ENCODE measurements around the gene C1orf87.

The C1orf87 gene, protein sequence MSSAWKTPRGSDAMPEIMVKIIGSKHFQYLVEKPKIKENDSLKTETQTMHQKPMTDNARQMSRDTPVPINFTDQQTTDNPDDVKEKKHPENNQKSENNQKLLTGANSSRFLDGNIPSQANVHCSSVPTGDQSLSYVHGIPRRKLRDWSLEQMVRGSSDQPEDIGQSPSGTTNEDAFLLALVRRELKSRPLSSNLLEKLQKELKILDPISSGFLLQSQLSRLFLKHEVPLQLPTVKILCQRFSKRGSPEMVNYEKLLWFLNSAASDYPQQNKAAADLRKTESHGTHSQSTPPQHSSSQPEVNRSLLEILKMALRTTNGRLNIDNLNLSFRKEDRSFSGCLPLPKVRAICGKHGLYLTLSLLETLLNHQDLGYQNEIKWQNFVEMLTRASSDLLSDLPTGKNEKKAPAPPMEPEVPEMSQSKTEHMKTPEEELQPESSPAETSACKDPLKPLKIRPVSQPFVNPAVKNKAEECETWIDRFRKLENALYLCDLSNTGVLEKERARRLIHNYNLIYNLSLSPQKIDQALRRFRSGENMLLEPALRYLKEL

DNA sequence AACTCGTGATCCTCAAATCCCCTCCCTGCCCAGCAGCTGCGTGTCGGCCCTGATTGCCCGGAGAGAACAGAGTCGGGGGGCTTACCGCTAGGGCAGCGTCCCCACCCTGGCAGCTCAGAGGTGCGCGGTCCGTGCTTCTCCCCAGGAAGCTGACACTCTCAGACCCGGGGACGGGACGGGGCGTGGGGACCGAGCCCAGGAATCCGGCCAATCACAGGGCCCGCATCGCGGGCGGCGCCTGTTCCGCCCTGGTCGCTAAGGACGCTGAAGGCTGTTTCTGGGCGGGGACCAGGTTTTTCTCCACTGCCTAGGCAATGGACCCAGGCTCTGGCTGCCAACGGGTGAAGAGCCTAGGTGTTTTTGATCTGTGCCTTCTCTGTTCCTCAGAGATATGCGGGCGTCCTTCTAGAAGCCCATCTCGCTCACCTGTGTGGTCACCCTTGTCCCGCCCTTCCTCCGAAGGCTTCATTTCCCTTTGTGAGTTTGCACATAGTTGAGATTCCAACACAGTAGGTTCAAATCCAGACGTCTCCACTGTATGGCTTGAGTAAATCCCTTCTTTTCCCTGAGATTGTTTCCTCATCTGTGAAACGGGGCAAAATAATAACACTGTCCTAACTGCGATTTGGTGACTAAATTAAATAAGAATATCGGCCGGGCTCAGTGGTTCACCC, at the start of gene C1orf87:
Gene C1orf87, minus strand, starts transcription at position 166 of the 674 bp plus-strand sequence. CDS start 1,127 bp downstream, outside the sequence.
- no peak for DNase-seq (ENCODE audit: low read depth in 3 of 3, low spot score in 1 of 3)

DNA sequence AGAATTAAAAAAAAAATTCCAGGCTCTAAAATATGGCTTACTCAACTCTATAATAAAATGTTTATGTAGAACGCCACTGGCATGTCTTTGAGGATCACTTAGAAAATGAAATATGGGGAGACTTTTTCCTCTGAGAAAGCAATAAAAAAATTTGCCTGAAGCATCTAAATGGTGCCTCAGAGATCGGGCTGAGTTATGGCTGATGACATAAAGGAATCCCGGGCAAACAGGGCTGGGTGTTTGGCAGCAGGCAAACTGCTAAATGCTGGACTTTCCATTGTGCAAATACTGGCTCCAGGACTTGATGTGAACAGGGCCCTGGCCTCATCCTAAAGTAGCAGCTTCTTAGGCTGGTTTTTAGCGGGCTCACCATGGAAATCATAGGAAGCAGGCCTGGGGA, 44.5 kb upstream of the C1orf87 start:
- no peak for DNase-seq (ENCODE audit: low read depth in 3 of 3, low spot score in 1 of 3)

DNA sequence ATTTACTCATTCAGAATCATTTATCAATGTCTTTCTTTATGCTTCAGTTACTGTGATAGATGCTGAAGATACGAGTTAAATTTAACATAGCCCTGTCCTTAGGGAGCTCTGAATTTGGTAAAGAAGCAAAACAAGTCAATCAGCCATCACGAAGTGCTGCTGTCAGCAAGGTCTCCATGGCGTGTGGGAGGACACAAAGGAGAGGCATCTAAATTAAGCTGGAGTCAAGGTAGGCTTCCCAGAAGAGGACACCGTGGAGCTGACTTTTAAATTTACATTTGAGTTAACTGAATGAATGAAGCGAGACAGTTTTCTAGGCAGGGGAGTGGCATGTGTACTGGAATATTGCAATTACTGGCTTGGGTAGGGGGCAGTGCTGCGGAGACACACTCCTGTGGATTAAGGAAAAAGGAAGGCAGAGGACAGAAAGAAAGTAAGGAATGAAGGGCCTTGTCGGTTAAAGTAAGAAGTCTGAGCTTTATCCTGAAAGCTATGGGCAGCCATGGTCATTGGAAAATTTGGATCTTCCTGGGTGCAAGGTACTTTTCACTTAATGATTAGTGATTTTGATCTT, 41.3 kb upstream of the C1orf87 start:
- no peak for DNase-seq (ENCODE audit: low read depth in 3 of 3, low spot score in 1 of 3)

DNA sequence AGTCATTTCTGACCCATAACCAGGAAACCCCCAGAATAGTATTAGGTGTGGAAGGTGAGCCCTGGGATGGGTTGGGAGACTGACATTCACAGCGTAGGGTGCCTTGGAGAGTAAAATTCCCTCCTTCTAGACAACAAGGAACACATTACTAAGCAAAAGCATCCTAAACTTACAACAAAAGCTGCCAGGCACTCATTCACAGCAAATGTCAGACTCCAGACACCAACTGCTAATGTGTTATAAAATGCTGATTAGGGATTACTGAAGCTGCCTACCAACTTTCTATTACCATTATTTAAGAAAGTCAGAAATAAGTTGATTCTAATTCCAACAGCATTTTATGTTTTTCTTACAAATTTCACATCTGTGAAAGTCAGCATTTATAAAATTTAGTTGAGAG, 40.0 kb upstream of the C1orf87 start:
- DNase-seq (ENCODE audit: low read depth in 3 of 3, low spot score in 1 of 3): no peak

DNA sequence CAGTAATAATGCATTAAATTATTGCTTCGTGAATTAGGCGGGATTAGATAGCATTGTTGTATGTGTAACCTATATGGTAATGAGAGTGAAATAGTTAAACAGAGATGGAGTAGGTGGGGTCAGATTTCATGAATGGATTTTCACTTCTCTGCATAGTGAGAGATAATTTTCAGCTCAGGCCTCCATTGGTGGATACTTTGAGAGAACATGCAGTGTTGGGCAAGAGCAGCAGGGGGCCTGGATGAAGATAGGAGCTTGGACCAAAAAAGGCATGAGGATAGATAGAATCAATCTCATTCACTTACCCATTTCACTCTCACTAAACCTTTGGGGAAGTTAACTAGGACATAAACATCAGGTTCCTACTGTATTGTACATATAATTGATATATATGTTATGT, 39.5 kb upstream of the C1orf87 start:
- no peak for DNase-seq (ENCODE audit: low read depth in 3 of 3, low spot score in 1 of 3)

DNA sequence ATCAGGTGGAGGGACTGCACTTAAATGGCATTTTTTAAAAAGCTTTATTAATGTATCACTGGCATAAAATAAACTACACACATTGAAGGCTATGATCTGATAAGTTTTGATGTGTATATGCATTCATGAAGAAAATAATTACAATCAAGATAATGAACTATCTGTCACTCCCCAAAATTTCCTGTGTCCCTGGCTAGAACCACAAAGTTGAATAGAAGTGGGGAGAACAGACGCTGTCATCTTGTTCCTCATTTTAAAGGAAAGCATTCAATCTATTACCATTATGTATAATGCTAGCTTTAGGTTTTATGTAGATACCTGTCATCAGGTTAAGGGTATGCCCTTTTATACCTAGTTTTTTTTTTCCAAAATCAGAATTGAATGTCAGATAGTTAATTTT, 38.1 kb upstream of the C1orf87 start:
- no peak for DNase-seq (ENCODE audit: low read depth in 3 of 3, low spot score in 1 of 3)

DNA sequence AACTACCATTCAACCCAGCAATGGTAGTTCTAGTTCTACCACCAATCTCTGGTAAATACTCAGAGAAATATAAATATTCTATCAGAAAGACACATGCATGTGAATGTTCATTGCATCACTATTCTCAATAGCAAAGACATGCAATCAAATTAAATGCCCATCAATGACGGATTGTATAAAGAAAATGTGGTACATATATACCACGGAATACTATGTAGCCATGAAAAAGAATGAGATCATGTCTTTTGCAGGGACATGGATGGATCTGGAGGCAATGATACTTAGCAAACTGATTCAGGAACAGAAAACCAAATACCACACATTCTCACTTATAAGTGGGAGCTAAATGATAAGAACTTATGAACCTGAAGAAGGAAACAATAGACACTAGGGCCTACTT, 37.5 kb upstream of the C1orf87 start:
- no peak for DNase-seq (ENCODE audit: low read depth in 3 of 3, low spot score in 1 of 3)

DNA sequence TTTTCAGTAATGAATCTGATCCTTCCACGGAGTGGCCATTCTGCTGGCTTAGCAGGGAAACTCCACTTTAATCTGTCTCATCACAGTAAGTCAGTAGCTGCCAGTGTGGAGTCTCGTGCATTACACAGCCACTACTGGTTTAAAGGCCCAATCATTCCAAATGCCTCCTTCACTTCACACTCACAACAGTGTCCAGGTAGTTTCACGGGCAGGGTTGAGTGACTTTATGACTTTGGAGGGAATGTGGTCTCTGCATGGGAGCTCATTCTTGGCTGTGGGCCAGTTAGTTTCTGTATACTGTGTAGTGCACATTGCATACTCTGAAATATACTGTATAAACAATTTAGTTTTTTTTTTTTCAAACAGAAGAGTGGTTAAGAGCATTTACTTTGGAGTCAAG, 34.6 kb upstream of the C1orf87 start:
- no peak for DNase-seq (ENCODE audit: low read depth in 3 of 3, low spot score in 1 of 3)

DNA sequence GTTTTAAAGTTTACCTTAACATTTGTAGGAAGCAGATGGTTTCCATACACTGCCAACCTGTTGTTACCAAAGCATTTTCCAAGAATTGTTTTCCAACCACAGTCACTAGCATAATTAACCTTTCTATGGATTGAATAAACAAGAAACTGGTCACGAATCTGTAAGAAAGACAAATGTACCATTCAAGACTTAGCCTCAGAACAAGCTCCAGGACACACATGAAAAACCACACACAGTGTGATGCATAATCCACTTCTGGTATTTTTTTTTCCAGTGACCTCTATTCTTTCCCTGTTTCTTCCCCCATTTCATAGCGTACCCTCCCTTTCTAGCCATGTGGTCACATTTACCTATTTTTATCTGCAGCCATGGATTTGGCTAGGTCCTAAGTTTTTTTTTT, 29.6 kb upstream of the C1orf87 start:
- no peak for DNase-seq (ENCODE audit: low read depth in 3 of 3, low spot score in 1 of 3)

DNA sequence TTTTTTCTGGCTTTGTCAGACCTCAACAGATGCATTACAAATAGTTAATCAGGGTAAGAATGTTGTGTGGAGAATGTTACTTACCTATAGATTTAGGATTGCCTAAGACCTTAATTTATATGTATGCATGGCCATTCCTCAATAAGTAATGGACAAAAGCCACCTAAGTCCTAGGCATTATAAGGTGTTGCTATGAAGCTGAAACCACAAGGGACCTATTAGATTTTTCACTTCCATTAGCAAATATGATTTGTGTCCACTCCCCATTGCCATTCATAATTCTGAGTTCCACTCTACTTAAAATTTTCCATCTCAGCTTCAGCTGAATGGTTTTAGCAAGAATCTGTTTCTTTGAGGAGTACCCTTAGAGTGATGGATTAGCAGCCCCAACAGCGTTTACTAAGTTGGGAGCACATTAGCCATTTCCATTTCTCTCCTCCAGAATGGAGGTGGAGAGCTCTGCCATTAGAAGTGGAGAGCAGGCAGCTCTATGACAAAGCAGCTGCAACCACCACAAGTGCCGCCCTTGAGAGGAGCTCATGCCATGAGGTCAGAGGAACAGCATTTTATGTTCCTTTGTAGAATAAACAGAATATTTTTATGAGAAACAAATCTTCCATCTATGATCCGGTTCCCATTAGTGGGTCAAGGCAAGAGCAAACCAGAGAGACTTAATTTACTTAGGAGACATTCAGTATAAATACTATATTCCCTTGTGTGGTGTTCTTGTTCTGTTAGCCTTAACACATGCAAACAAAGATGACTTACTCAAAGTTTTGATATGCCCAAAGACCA, 28.9 kb upstream of the C1orf87 start:
- no peak for DNase-seq (ENCODE audit: low read depth in 3 of 3, low spot score in 1 of 3)

DNA sequence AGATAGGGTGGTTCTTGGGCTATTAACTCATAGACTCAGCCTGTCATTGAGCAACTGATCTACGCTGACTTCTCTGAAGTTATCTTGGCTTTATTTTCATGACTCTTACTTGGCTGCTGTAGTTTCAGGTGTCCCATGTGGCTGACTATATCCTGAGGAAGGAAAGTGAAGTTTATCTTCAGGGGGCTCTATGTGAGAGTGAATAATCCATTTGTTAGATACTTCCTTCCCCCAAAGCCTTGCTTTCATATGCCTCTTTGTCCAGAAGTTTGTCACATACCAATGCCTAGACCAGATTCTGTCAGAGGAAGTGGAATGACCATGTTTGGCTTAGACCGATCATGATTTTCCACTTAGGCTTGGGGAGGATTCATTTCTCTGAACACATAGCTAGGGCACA, 27.9 kb upstream of the C1orf87 start:
- DNase-seq (ENCODE audit: low read depth in 3 of 3, low spot score in 1 of 3): no peak

DNA sequence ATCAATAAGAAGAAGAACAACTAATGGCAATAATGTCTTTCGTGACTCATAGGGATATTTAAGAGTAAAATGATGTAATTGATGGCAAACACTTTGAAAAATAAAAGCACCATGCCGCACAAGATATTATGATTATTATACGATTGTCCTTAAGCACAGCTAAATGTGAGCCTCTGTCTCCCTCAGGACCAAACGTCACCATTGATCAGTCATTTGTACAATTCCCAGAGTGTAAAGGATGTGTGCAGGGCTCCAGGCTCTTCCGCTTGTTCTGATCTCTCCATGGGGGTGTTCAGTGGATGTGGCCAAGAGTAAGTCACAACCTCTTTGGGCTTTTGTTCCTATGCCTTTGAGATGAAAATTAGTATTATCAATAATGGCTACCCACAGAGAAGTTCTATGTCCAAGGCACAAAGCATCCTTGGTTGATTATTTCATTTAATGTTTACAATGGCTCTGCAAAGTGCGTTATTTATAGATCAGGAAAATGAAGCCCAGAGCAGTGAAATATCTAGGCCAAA, 17.7 kb upstream of the C1orf87 start:
- DNase-seq (ENCODE audit: low read depth in 3 of 3, low spot score in 1 of 3): no peak

DNA sequence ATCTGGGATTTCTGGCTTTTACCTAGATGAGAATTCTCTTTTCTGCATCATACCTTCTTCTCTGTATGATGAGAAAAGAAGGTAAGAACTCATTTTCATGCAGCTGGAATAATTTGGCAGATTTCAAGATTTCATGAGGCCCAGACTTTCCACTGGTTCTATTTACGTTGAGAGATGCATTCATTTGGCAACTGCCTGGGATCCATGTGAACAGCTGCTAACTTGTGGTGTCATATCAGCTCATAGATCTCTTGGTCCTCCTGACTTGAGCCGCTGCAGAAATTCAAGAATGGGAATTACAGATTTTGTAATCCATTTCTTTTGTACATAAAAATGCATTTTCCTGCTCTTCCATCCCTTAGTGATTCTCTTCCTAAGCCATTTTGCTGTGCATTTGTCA, 17.1 kb upstream of the C1orf87 start:
- DNase-seq (ENCODE audit: low read depth in 3 of 3, low spot score in 1 of 3): no peak

DNA sequence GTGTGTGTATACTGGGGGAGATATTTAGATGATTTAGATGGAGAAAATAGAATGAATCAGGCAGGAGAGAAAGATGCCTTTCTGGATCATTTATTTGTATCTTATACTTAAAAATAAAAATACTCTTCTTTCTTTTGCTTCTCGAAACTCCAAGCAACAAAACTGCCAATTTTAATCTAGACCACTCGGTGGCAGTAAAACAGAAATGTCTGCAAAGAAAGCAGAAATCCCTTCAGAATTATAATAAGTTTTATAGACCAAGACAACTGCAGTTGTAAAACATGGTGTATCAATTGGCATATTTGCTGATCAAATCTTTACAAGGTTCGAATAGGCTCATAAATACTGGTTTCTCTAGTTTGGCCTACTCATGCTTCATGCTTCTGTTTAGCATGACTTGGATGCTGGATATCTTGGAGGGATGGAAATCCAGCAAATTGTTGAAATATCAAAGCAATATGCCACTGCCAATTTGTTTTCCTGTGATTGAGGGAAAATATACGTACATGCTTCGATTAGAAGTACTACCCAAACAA, 15.1 kb upstream of the C1orf87 start:
- DNase-seq (ENCODE audit: low read depth in 3 of 3, low spot score in 1 of 3): no peak

DNA sequence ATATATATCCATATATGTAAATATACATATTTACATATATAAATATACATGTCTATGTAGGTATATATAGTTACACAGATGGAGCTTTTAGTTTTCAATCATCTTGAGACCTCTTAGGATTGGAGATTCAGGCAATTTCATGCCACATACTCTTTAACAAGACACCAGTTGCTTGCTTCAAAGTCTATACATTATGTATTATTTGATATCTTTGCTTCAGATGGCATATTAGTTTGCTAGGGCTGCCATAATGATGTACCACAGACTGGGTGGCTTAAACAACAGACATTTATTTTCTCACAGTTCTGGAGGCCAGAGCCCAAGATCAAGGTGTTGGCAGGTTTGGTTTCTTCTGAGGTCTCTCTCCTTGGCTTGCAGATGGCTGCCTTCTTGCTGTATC, 14.1 kb upstream of the C1orf87 start:
- DNase-seq (ENCODE audit: low read depth in 3 of 3, low spot score in 1 of 3): no peak

DNA sequence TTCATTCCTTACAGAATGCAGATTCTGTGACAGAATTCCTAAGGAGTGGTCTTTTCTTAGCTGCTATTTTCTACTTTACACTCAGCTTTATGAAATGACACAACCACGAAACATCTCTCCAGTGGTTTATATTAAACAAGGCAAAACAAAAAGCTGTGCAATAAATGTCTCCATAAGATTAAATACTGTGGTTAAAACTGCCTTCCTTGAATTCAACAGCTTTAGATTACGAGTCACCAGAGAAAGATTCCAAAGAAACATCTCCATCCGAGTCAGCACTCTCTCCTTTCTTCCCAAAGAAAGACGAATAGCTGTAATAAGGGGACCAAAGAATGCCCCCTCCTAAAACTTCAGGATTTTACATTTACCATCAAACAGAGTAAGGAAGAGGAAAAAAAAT, 4.6 kb upstream of the C1orf87 start:
- no peak for DNase-seq (ENCODE audit: low read depth in 3 of 3, low spot score in 1 of 3)

DNA sequence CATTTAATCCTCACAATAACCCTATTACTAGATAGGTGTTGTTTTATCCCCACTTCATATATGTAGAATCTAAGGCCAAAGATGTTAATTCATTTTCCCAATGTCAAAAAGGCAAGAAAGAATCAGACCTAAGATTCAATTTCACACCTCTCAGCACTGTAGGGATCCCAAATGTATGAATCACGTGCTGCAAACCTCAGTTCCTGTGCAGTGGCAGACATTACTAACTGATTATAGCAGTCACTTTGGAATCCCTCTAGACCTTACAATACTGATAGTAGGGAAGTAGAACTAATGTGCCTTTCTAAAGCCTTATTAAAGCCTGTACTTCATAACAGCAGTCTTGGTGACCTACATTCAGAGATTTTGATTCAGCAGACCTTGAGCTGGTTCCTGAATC, 2.3 kb downstream of the C1orf87 start:
- DNase-seq (ENCODE audit: low read depth in 3 of 3, low spot score in 1 of 3): no peak

DNA sequence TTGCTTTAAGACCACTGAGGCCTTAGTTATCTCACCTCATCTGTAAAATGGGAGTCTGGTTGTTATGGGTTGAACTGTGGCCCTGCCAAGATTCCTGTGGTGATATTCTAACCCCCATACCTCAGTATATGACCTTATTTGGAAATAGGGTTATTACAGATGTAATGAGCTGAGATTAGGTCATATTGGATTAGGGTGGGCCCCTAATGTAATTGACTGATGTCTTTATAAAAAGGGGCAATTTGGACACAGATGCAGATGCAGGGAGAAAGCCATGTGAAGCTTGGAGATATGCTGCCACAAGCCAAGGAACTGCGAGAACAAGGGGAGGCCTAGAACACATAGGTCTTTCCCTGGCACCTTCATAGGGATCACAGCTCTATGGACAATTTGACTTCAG, 3.9 kb downstream of the C1orf87 start:
- no peak for DNase-seq (ENCODE audit: low read depth in 3 of 3, low spot score in 1 of 3)

DNA sequence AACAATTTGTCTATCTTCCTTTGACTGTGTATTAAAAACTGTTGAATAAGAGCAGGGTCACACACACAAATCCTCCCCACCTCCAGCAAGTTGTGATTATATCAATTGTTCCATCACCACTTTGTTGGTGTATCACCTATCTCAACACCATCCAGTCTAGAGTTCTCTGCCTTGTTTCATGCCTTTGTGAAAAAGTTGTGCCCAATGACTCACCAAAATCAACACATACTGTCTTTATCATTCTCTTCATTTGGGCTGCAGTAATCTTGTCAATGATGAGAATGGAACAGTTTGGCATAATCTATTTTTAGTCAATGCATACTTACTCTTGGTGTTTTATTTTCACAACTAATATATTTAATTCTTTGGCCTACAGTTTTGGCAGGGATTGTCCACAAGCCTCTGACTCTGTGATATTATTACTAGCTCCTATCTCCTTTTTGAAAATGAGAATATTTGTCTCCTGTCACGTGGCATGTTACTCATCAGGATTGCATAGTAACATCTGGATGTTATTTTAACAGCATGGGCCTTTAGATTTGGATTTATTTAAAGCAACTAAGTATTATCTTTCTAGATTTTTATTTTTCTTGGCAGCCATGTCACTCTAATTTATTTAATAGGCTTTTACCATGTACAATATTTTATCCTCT, 5.1 kb downstream of the C1orf87 start:
- DNase-seq (ENCODE audit: low read depth in 3 of 3, low spot score in 1 of 3): no peak

DNA sequence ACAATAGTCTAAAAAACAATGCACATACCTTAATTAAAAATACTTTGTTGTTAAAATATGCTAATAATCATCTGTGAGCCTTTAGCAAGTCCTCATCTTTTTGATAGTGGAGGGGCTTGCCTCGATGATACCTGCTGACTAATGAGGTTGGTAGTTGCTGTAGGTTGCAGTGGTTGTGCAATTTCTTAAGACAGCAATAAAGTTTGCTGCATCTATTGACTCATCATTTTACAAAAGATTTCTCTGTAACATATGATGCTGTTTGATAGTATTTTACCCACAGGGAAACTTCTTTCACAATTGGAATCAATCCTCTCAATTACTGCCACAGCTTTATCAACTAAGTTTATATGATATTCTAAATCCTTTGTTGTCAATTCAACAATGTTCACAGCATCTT, 7.6 kb downstream of the C1orf87 start:
- DNase-seq (ENCODE audit: low read depth in 3 of 3, low spot score in 1 of 3): no peak
